Measurements from ENCODE around the gene ARFGEF3.

DNA sequence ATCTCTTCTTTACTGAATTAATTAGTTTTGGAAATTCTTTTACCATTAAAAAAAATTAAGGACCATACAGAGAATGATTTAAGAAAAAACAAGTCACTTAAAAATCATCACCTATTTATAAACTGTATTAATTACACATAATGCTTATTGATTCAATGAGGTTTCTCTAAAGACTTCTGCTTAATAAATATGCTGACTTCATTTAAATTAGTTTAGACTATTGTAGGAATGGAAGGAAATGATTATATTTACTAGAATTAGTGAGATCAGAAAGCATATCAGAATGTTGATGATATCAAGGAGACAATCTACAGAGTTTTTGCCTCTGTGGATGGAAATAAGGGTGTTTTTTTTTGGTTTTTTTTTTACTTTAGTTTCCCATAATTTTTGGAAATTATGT is 181.4 kb downstream of the ARFGEF3 start:
- TF ChIP-seq CTCF (IDR thresholded peaks at IDR 0.05) (no peak), POLR2A (IDR thresholded peaks at IDR 0.05) (no peak), POLR2AphosphoS5 (IDR thresholded peaks at IDR 0.05) (no peak)

All from breast epithelium (tissue), 3 donors.